Adrenal gland (tissue), 12 donors: ENCODE data around the gene ACSL6. TPM values are rescaled to one million over a fixed set of nuclear protein-coding genes. Genes with fewer than 3 reads are reported as not detected.

ENCODE experiments used
- DNase-seq, 7 donors: peaks; one replicate each; pipeline ENCODE4 v3.0.0-alpha.2; 2019 to 2020
- H3K27ac ChIP-seq, 5 donors: fragments of 200-600 bp; sonication (generic) in 4 of 5; 1 replicate in 3 of 5; 2 replicates in 2 of 5; pipeline versions ENCODE4 v1.5.1 to v1.8.0; 2016 to 2020; ENCODE audit warnings: mild to moderate bottlenecking in 1 of 5
- H3K27me3 ChIP-seq: fragments of 200-600 bp; 2 replicates; pipeline ENCODE4 v1.8.0; 2021
- H3K36me3 ChIP-seq, 2 donors: fragments of 200-600 bp; replicated peaks in 1 of 2; 1 replicate in 1 of 2; 2 replicates in 1 of 2; pipeline versions ENCODE4 v1.5.1 to v1.8.0; 2018 to 2022
- H3K4me1 ChIP-seq, 2 donors: fragments of 200-600 bp; replicated peaks in 1 of 2; 1 replicate in 1 of 2; 2 replicates in 1 of 2; pipeline versions ENCODE4 v1.5.1 to v1.8.0; 2018 to 2021
- H3K4me3 ChIP-seq, 4 donors: fragments of 200-600 bp; sonication (generic) in 3 of 4; one replicate each; pipeline ENCODE4 v1.5.1; 2016 to 2018
- H3K9me3 ChIP-seq, 3 donors: fragments of 200-600 bp; sonication (generic) in 1 of 3; replicated peaks in 1 of 3; 1 replicate in 2 of 3; 2 replicates in 1 of 3; pipeline versions ENCODE4 v1.5.1 to v1.8.0; 2016 to 2021
- POLR2A ChIP-seq, 2 donors: fragments of 450-650 bp; IDR thresholded peaks; one replicate each; pipeline ENCODE4 v1.6.1; 2017; ENCODE audit warnings: antibody characterized with exemption in 2 of 2, mild to moderate bottlenecking in 2 of 2, moderate library complexity in 1 of 2
- WGBS, 4 donors: extraction: QIAGEN DNeasy Blood & Tissue Kit in 2 of 4; methylation state at CpG; one replicate each; pipeline versions ENCODE4 v1.1.5 to v1.1.7; 2013 to 2017; 5-methylcytosine and 5-hydroxymethylcytosine counted together
- intact Hi-C, 2 donors: fragments of 100-400 bp; cut with DNase I; formaldehyde crosslinking; loops; one replicate each; pipeline versions ENCODE4 v1.14.1 to v1.15.0; 2022 to 2023
- polyA plus RNA-seq, 3 donors: library from polyadenylated mRNA; stranded (reverse); fragments of 200-250 nt in 2 of 3; fragments of 350-450 nt in 1 of 3; fragmentation: Illumina TruSeq in 1 of 3; extraction: RNeasy Lipid Tissue Mini Kit (QIAGEN cat#74804) in 1 of 3; gene quantifications; one replicate each; pipeline ENCODE4 v1.2.3, GENCODE V29; 2013 to 2014
- total RNA-seq, 9 donors: library from RNA; depleted of rRNA in 4 of 9; stranded (reverse); fragments of >200 nt in 4 of 9; fragments of 120-200 nt in 1 of 9; fragmentation: NEBNext Ultra II Directional in 1 of 9; extraction: Animal tissue kit (Norgen Biotek cat#: 25700) in 1 of 9; gene quantifications; one replicate each; pipeline versions ENCODE4 v1.1.0 to v1.2.4, GENCODE V29; 2013 to 2023
- TF ChIP-seq, protein P1 (sequence below), 6 experiments: fragments of 450-650 bp in 4 of 6; fragments of 200-600 bp in 2 of 6; sonication (generic) in 1 of 6; IDR thresholded peaks; 1 replicate in 5 of 6; 2 replicates in 1 of 6; pipeline versions ENCODE4 v1.5.1 to v1.8.0; 2016 to 2021; ENCODE audit warnings: antibody characterized with exemption in 6 of 6, mild to moderate bottlenecking in 2 of 6, moderate library complexity in 1 of 6
- donor health status: healthy with polysubstance abuse.
- donor health status: Bipolar disorder and iron deficiency.
- donor health status: DM: yes; HTN: yes; CAD: no.
- donor health status: DM: no; HTN: no; CAD: no.
- donor health status: DM: no; HTN: no; CAD: no.
- donor health status: DM: yes; HTN: yes; CAD: no.

ACSL6 gene
- total and polyA plus RNA-seq, 12 donors = 2.5 to 14.5 (median 7.2) TPM

DNA sequence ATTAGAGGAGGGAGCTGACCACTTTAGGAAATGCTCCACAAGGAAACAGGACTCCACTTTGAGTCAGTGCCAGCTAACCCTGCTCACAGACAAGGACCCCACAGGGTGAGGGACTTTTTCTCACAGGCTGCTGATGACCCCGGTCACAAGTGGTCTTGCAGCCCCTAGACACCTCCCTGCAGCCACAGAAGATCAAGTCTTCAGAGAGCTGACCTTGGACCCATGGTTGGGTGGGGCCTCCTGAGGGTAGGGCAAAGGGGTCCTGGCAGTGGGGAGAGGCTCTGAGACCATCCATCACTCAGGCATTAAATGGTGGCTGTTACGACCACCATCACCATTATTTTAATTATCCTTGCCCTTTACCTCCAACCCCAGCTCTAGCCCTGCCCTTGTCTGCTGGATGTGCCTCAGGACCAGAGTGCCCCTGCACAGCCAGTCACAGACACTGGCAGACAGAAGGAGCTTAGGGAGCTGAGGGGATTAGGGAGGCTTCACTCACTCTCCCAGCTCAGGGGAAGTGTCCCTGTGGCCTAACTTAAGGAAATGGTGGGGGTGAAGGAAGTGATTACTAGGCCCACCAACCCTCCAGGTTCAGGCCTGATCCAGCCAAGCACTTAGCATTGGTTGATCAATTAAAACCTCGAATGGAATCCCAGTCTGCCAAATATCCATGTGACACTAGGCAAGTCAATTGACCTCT lies 1.6 kb downstream of the ACSL6 start:
- TF ChIP-seq POLR2A (IDR thresholded peaks at IDR 0.05) = no peak
- TF ChIP-seq, protein P1, sequence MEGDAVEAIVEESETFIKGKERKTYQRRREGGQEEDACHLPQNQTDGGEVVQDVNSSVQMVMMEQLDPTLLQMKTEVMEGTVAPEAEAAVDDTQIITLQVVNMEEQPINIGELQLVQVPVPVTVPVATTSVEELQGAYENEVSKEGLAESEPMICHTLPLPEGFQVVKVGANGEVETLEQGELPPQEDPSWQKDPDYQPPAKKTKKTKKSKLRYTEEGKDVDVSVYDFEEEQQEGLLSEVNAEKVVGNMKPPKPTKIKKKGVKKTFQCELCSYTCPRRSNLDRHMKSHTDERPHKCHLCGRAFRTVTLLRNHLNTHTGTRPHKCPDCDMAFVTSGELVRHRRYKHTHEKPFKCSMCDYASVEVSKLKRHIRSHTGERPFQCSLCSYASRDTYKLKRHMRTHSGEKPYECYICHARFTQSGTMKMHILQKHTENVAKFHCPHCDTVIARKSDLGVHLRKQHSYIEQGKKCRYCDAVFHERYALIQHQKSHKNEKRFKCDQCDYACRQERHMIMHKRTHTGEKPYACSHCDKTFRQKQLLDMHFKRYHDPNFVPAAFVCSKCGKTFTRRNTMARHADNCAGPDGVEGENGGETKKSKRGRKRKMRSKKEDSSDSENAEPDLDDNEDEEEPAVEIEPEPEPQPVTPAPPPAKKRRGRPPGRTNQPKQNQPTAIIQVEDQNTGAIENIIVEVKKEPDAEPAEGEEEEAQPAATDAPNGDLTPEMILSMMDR (IDR thresholded peaks at IDR 0.05) = no peak
- Histone ChIP-seq H3K9me3 (no peaks in the 10 kb centered on the region), H3K27me3 (no peaks in the 10 kb centered on the region), H3K4me3 (no peak overlapping the region), H3K27ac (no peak overlapping the region), H3K4me1 (peaks cover 5 to 15% of the 10 kb centered on the region in 2 donors), H3K36me3 (no peaks in the 10 kb centered on the region)
- 78 to 91% (median 80%) methylated on average over 2 to 3 of the region's 3 CpGs for WGBS, 4 donors
- DNase-seq = peak in 4 of 7 donors; percentile 4 to 34 (median 12)
- intact Hi-C loops = loop anchor here (5.0 to 10.0 kb wide), 4 partner anchors 198 to 845 kb away; partner anchors contain the start of gene HINT1 (in 1 of the 2)

DNA sequence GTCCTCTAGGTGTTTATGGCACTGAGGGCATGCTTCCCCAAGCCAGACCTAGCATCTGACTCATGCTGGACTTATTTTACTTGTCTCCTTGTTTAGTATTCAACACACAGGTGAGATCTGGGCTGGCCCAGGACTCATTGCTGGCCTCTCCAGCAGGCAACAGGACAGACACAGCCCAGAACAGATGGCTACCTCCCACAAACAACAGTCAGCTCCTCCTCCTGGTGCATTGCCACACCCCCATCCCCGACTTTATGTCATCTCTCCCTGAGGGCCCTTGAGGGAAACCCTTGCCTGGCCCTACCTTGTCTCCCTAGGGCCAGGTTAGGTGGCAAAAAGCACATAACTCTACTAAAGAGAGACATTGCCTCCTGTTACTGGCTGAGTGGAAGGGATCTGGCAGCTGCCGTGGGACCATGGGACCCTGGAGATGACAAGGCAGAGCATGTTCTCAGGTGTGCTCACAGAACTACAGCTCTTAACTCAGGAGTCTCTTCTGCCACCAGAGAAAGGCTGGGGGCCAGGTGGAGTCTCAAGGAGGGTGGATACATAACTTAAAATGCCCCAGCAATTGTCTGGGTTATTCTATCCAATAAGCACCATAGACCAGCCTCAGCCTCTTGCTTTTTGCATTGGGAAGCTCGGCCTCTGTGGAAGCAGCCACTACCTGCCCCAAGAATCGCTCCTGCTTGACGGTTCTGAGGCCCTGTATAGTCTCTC lies 2.3 kb downstream of the ACSL6 start:
- Histone ChIP-seq H3K4me1 (peaks cover 9 to 20% of the 10 kb centered on the region in 2 donors), H3K4me3 (no peak overlapping the region), H3K36me3 (no peaks in the 10 kb centered on the region), H3K27me3 (no peaks in the 10 kb centered on the region), H3K9me3 (no peaks in the 10 kb centered on the region), H3K27ac (no peak overlapping the region)
- TF ChIP-seq POLR2A (IDR thresholded peaks at IDR 0.05) = no peak
- TF ChIP-seq, protein P1 (IDR thresholded peaks at IDR 0.05) = no peak
- peak in 2 of 7 donors; percentile 1 to 5 for DNase-seq
- 64 to 77% (median 68%) methylated on average over 2 to 5 of the region's 5 CpGs for WGBS, 4 donors
- intact Hi-C loops = loop anchor here (5.0 to 10.0 kb wide), 4 partner anchors 197 to 844 kb away; partner anchors contain the start of gene HINT1 (in 1 of the 2)

DNA sequence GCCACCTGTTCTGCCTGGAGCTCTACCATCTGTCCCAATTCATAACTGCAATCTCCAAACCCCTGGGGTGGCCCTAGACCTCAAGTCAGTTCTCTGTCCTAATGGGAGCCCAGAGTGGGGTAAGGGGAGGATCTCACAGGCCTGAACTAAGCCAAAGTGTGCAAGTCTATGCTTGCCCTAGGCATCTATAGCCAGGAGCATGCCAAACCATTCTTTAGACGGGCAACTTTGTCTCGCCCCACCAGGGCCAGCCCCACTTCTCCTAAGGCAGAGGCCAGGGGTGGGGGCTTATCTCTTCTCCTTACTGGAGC lies 3.3 kb downstream of the ACSL6 start:
- H3K4me3 ChIP-seq = no peak overlapping the region
- no peak for TF ChIP-seq POLR2A (IDR thresholded peaks at IDR 0.05)
- TF ChIP-seq, protein P1 (IDR thresholded peaks at IDR 0.05) = peak in 1 of 6 experiments; percentile 5
- 66 to 100% (median 80%) methylated on average over 1 to 2 of the region's 2 CpGs for WGBS, 4 donors
- no peaks in the 10 kb centered on the region for H3K9me3 ChIP-seq
- no peak overlapping the region for H3K27ac ChIP-seq
- DNase-seq = no peak
- intact Hi-C loops = loop anchor here (5.0 to 10.0 kb wide), 4 partner anchors 196 to 843 kb away; partner anchors contain the start of gene HINT1 (in 1 of the 2)
- H3K4me1 ChIP-seq = peaks cover 19 to 30% of the 10 kb centered on the region in 2 donors
- H3K36me3 ChIP-seq = no peaks in the 10 kb centered on the region
- no peaks in the 10 kb centered on the region for H3K27me3 ChIP-seq

DNA sequence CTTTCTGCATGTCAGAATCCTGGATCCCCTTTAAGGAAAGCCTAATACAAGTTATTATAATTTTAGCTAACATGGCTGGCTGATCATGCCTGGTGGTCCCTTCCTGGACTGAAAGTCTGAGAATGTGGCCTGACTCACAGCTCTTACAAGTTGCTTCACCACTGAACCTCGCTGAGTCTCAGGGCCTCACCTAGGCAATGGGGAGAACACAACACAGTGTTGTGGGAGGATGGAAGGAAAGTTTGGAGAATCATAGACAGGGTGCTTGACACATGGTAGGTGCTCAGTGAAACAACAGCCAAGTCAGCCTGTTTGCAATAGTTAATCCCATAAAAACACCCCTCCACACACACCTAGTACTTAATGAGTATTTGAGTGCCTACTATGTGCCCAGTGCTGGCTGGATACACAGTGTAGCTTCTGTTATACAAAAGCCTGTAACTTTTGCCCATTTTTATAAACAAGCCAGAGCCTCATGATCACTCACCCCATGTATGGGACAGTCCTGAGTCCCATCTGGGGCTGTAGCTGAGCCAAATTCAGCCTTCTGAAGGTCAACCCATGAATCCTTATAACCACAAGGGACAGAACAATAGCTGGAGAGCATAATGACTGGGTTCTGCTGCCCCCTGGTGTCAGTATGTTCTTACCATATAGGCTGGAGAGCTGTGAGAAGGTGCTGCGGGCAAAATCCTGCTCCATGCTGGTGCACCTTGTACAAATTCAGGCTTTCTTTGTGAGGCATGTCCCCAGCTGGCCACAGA lies 3.9 kb downstream of the ACSL6 start:
- TF ChIP-seq, protein P1 (IDR thresholded peaks at IDR 0.05) = peak; percentile 73 to 95 (median 94)
- no peak for TF ChIP-seq POLR2A (IDR thresholded peaks at IDR 0.05)
- Histone ChIP-seq H3K27ac (no peak overlapping the region), H3K4me3 (no peak overlapping the region), H3K27me3 (no peaks in the 10 kb centered on the region), H3K4me1 (peaks cover 25 to 35% of the 10 kb centered on the region in 2 donors), H3K9me3 (no peaks in the 10 kb centered on the region), H3K36me3 (no peaks in the 10 kb centered on the region)
- intact Hi-C loops = loop anchor here (5.0 to 10.0 kb wide), 4 partner anchors 195 to 843 kb away; partner anchors contain the start of gene HINT1 (in 1 of the 2)
- DNase-seq = peak; percentile 88 to 98 (median 95)
- 37 to 82% (median 48%) methylated on average over 1 to 2 of the region's 2 CpGs for WGBS, 4 donors
